Gastrocnemius medialis (tissue), 4 donors: ENCODE data around the gene NUDT22. TPM values are rescaled to one million over a fixed set of nuclear protein-coding genes. Genes with fewer than 3 reads are reported as not detected.

Experiments
- ATAC-seq, 2 donors: fragments of 150-250 bp; one replicate each; pipeline ENCODE4 v1.9.1; 2016
- DNase-seq, 2 donors: peaks; one replicate each; pipeline ENCODE4 v3.0.0-alpha.2; 2019
- H3K27ac ChIP-seq, 4 donors: fragments of 200-600 bp; sonication (generic); 1 replicate in 1 of 4; 2 replicates in 3 of 4; pipeline ENCODE4 v1.5.1; 2016 to 2018; ENCODE audit warnings: mild to moderate bottlenecking in 2 of 4, moderate library complexity in 1 of 4
- H3K27me3 ChIP-seq, 3 donors: fragments of 200-600 bp; sonication (generic) in 2 of 3; 1 replicate in 1 of 3; 2 replicates in 2 of 3; pipeline versions ENCODE4 v1.5.1 to v1.6.0; 2016 to 2019; ENCODE audit warnings: mild to moderate bottlenecking in 1 of 3, moderate library complexity in 1 of 3
- H3K36me3 ChIP-seq, 2 donors: fragments of 200-600 bp; sonication (generic) in 1 of 2; one replicate each; pipeline ENCODE4 v1.5.1; 2017 to 2018
- H3K4me1 ChIP-seq, 2 donors: fragments of 200-600 bp; sonication (generic) in 1 of 2; one replicate each; pipeline ENCODE4 v1.5.1; 2016 to 2017; ENCODE audit warnings: mild to moderate bottlenecking in 2 of 2
- H3K4me3 ChIP-seq, 4 donors: fragments of 200-600 bp; sonication (generic) in 3 of 4; 1 replicate in 1 of 4; 2 replicates in 3 of 4; pipeline ENCODE4 v1.5.1; 2016 to 2019; ENCODE audit warnings: mild to moderate bottlenecking in 2 of 4
- H3K9me3 ChIP-seq, 3 donors: fragments of 200-600 bp; sonication (generic) in 2 of 3; 1 replicate in 1 of 3; 2 replicates in 2 of 3; pipeline ENCODE4 v1.5.1; 2016 to 2019
- POLR2A ChIP-seq, 2 donors: fragments of 450-650 bp; IDR thresholded peaks; one replicate each; pipeline ENCODE4 v1.6.1; 2017; ENCODE audit warnings: antibody characterized with exemption in 2 of 2, mild to moderate bottlenecking in 2 of 2, moderate library complexity in 2 of 2
- in situ Hi-C, 4 donors: fragments of 200-750 bp; cut with MboI; loops; one replicate each; pipeline versions ENCODE4 v1.15.0 to v1.8.0; 2017; ENCODE audit warnings: low sequenced_read_pairs in 4 of 4
- intact Hi-C: fragments of 100-400 bp; cut with DNase I; formaldehyde crosslinking; loops from one replicate; pipeline ENCODE4 v1.15.1; 2023; ENCODE audit warnings: low total_unique reads
- total RNA-seq, 4 donors: library from RNA; depleted of rRNA; stranded (reverse); fragments of >200 nt; gene quantifications; one replicate each; pipeline versions ENCODE4 v1.1.0 to v1.2.3, GENCODE V29; 2016
- TF ChIP-seq, protein P1 (sequence below), 5 experiments: fragments of 450-650 bp in 3 of 5; fragments of 200-600 bp in 2 of 5; sonication (generic) in 2 of 5; IDR thresholded peaks in 4 of 5; conservative IDR thresholded peaks in 1 of 5; 1 replicate in 4 of 5; 2 replicates in 1 of 5; pipeline ENCODE4 v1.5.1; 2016 to 2019; ENCODE audit warnings: antibody characterized with exemption in 5 of 5, mild to moderate bottlenecking in 3 of 5, moderate library complexity in 3 of 5

Gene NUDT22
- total RNA-seq, 4 donors from 2014 or later = 32.3 to 70.7 (median 53.4) TPM

DNA sequence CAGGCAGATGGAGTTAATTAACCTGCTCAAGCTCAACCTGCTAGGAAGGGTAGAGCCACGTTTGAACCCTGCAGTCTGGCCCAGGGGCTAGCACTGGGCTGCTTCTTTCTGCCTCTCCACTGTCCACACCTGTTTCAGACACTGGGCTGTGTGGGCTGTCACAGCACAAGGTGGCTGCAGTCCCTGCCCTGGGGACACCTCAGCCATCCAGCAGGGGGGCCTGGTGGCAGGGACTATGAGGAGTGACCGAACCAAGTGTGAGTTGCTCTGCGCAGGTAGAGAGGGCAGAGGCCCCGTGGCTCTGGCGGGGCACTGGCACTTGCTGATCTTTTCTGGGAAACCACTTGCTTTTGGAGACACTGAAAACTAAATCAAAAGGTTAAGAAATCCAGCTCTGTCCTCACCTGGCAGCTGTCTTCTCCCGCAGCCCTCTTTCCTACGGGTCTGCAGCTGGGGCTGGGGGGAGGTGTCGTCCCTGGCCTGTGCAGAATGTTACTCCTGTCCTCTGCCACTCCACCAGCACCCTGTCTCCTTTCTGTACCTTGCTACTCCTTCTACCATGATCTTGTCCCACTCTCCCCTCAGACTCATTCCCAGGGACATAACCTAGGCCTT is 52.6 kb downstream of the NUDT22 start:
- intact Hi-C loops = no loop called here
- H3K36me3 ChIP-seq = peaks cover 0 to 20% of the 10 kb centered on the region in 2 donors

More for the DNA sequence above, 52.6 kb downstream of the NUDT22 start:
- no peaks in the 10 kb centered on the region for H3K9me3 ChIP-seq
- H3K27me3 ChIP-seq = no peaks in the 10 kb centered on the region
- no peak overlapping the region for H3K27ac ChIP-seq
- peaks cover 6% of the 10 kb centered on the region in 2 donors for H3K4me1 ChIP-seq
- in situ Hi-C loops = no loop called here
- ATAC-seq (no peak), DNase-seq (no peak)
- no peak overlapping the region for H3K4me3 ChIP-seq
- no peak for TF ChIP-seq POLR2A (IDR thresholded peaks at IDR 0.05)
- TF ChIP-seq, protein P1, sequence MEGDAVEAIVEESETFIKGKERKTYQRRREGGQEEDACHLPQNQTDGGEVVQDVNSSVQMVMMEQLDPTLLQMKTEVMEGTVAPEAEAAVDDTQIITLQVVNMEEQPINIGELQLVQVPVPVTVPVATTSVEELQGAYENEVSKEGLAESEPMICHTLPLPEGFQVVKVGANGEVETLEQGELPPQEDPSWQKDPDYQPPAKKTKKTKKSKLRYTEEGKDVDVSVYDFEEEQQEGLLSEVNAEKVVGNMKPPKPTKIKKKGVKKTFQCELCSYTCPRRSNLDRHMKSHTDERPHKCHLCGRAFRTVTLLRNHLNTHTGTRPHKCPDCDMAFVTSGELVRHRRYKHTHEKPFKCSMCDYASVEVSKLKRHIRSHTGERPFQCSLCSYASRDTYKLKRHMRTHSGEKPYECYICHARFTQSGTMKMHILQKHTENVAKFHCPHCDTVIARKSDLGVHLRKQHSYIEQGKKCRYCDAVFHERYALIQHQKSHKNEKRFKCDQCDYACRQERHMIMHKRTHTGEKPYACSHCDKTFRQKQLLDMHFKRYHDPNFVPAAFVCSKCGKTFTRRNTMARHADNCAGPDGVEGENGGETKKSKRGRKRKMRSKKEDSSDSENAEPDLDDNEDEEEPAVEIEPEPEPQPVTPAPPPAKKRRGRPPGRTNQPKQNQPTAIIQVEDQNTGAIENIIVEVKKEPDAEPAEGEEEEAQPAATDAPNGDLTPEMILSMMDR (IDR thresholded peaks at IDR 0.05 in 4 of 5, conservative IDR thresholded peaks at IDR 0.05 in 1 of 5) = no peak

Other genes with a start within 250 kb of the NUDT22 start
- 10 to 100 TPM; 48.0 to 70.3 (median 59.5) TPM for gene OTUB1, start 239.8 kb upstream of the NUDT22 start, total RNA-seq
- not detected for gene FLRT1, start 190.3 kb upstream of the NUDT22 start, total RNA-seq
- 100 to 1,000 TPM; 162 to 308 (median 205) TPM for gene MACROD1, start 60.2 kb upstream of the NUDT22 start, total RNA-seq
- gene STIP1, start 40.1 kb upstream of the NUDT22 start, total RNA-seq = 100 to 1,000 TPM; 141 to 193 (median 168) TPM
- gene FERMT3, start 19.6 kb upstream of the NUDT22 start, total RNA-seq = 10 to 100 TPM in 1 of 4 donors, 1 to 10 TPM in 3; 2.8 to 10.4 (median 6.1) TPM
- gene TRPT1, start 88 bp upstream of the NUDT22 start, total RNA-seq = 100 to 1,000 TPM in 3 of 4 donors, 10 to 100 TPM in 1; 80.9 to 231 (median 139) TPM
- gene DNAJC4, start 4.3 kb downstream of the NUDT22 start, total RNA-seq = 10 to 100 TPM; 13.8 to 30.0 (median 18.9) TPM
- 10 to 100 TPM; 33.6 to 87.5 (median 58.2) TPM for gene VEGFB, start 8.3 kb downstream of the NUDT22 start, total RNA-seq
- 10 to 100 TPM; 20.2 to 54.7 (median 27.6) TPM for gene FKBP2, start 14.8 kb downstream of the NUDT22 start, total RNA-seq
- 100 to 1,000 TPM; 144 to 444 (median 237) TPM for gene PPP1R14B, start 20.7 kb downstream of the NUDT22 start, total RNA-seq
- gene PLCB3, start 25.3 kb downstream of the NUDT22 start, total RNA-seq = 1 to 10 TPM; 4.7 to 9.7 (median 6.2) TPM
- 10 to 100 TPM; 27.8 to 88.0 (median 76.3) TPM for gene BAD, start 58.4 kb downstream of the NUDT22 start, total RNA-seq
- 10 to 100 TPM; 13.8 to 28.9 (median 20.4) TPM for gene GPR137, start 59.6 kb downstream of the NUDT22 start, total RNA-seq
- gene KCNK4, start 65.0 kb downstream of the NUDT22 start, total RNA-seq = not detected
- not detected for gene CATSPERZ, start 74.1 kb downstream of the NUDT22 start, total RNA-seq
- gene ESRRA, start 79.2 kb downstream of the NUDT22 start, total RNA-seq = 100 to 1,000 TPM; 192 to 471 (median 260) TPM
- 100 to 1,000 TPM; 133 to 226 (median 194) TPM for gene TRMT112, start 91.3 kb downstream of the NUDT22 start, total RNA-seq
- 100 to 1,000 TPM; 170 to 257 (median 219) TPM for gene PRDX5, start 91.8 kb downstream of the NUDT22 start, total RNA-seq
- gene CCDC88B, start 113.9 kb downstream of the NUDT22 start, total RNA-seq = 1 to 10 TPM in 3 of 4 donors, under 1 TPM in 1; 0.98 to 5.2 (median 2.1) TPM
- gene RPS6KA4, start 132.9 kb downstream of the NUDT22 start, total RNA-seq = 10 to 100 TPM; 16.6 to 27.0 (median 17.2) TPM